ENCODE results near the gene ADAMTS17. TPM values are rescaled to one million over a fixed set of nuclear protein-coding genes. Genes with fewer than 3 reads are reported as not detected.

ADAMTS17 gene
- total RNA-seq, 1 donor from 2014 or later, result 1.5 TPM

GRCh38 chr15:100306098-100306497, 35.7 kb downstream of the ADAMTS17 start:
- Mint-ChIP-seq H3K9me3 (ENCODE audit: unreplicated experiment) (peaks cover 14% of the 10 kb centered on the region), H3K27me3 (ENCODE audit: unreplicated experiment) (no peaks in the 10 kb centered on the region), H3K4me3 (ENCODE audit: unreplicated experiment) (no peak overlapping the region), H3K36me3 (ENCODE audit: unreplicated experiment) (no peaks in the 10 kb centered on the region), H3K4me1 (ENCODE audit: unreplicated experiment) (no peaks in the 10 kb centered on the region), H3K27ac (ENCODE audit: unreplicated experiment) (no peak overlapping the region)
- no peak for TF ChIP-seq CTCF (IDR thresholded peaks at IDR 0.05)
- DNase-seq (ENCODE audit: extremely low spot score, unreplicated experiment), result peak; percentile 51

GRCh38 chr15:100301910-100302431, 39.8 kb downstream of the ADAMTS17 start:
- no peaks in the 10 kb centered on the region for H3K36me3 Mint-ChIP-seq (ENCODE audit: unreplicated experiment)
- no peak overlapping the region for H3K27ac Mint-ChIP-seq (ENCODE audit: unreplicated experiment)
- H3K9me3 Mint-ChIP-seq (ENCODE audit: unreplicated experiment), result peaks cover 24% of the 10 kb centered on the region
- TF ChIP-seq CTCF (IDR thresholded peaks at IDR 0.05), result no peak
- no peak for DNase-seq (ENCODE audit: extremely low spot score, unreplicated experiment)
- H3K4me3 Mint-ChIP-seq (ENCODE audit: unreplicated experiment), result no peak overlapping the region
- no peaks in the 10 kb centered on the region for H3K4me1 Mint-ChIP-seq (ENCODE audit: unreplicated experiment)
- H3K27me3 Mint-ChIP-seq (ENCODE audit: unreplicated experiment), result no peaks in the 10 kb centered on the region

GRCh38 chr15:100298257-100298656, 43.5 kb downstream of the ADAMTS17 start:
- no peaks in the 10 kb centered on the region for H3K4me1 Mint-ChIP-seq (ENCODE audit: unreplicated experiment)
- no peak for TF ChIP-seq CTCF (IDR thresholded peaks at IDR 0.05)
- no peak overlapping the region for H3K4me3 Mint-ChIP-seq (ENCODE audit: unreplicated experiment)
- no peak for DNase-seq (ENCODE audit: extremely low spot score, unreplicated experiment)
- H3K27me3 Mint-ChIP-seq (ENCODE audit: unreplicated experiment), result no peaks in the 10 kb centered on the region
- H3K9me3 Mint-ChIP-seq (ENCODE audit: unreplicated experiment), result peaks cover 33% of the 10 kb centered on the region
- no peaks in the 10 kb centered on the region for H3K36me3 Mint-ChIP-seq (ENCODE audit: unreplicated experiment)
- H3K27ac Mint-ChIP-seq (ENCODE audit: unreplicated experiment), result no peak overlapping the region

GRCh38 chr15:100297812-100298211, 44.0 kb downstream of the ADAMTS17 start:
- H3K9me3 Mint-ChIP-seq (ENCODE audit: unreplicated experiment), result peaks cover 33% of the 10 kb centered on the region
- no peak overlapping the region for H3K27ac Mint-ChIP-seq (ENCODE audit: unreplicated experiment)
- DNase-seq (ENCODE audit: extremely low spot score, unreplicated experiment), result peak; percentile 56
- H3K4me3 Mint-ChIP-seq (ENCODE audit: unreplicated experiment), result no peak overlapping the region
- no peaks in the 10 kb centered on the region for H3K27me3 Mint-ChIP-seq (ENCODE audit: unreplicated experiment)
- TF ChIP-seq CTCF (IDR thresholded peaks at IDR 0.05), result no peak
- no peaks in the 10 kb centered on the region for H3K4me1 Mint-ChIP-seq (ENCODE audit: unreplicated experiment)
- H3K36me3 Mint-ChIP-seq (ENCODE audit: unreplicated experiment), result no peaks in the 10 kb centered on the region

GRCh38 chr15:100295939-100296565, 45.7 kb downstream of the ADAMTS17 start:
- Mint-ChIP-seq H3K36me3 (ENCODE audit: unreplicated experiment) (no peaks in the 10 kb centered on the region), H3K27me3 (ENCODE audit: unreplicated experiment) (no peaks in the 10 kb centered on the region), H3K4me3 (ENCODE audit: unreplicated experiment) (no peak overlapping the region), H3K4me1 (ENCODE audit: unreplicated experiment) (no peaks in the 10 kb centered on the region), H3K27ac (ENCODE audit: unreplicated experiment) (no peak overlapping the region), H3K9me3 (ENCODE audit: unreplicated experiment) (peaks cover 24% of the 10 kb centered on the region)
- TF ChIP-seq CTCF (IDR thresholded peaks at IDR 0.05), result no peak
- no peak for DNase-seq (ENCODE audit: extremely low spot score, unreplicated experiment)

Data from osteocyte (in vitro differentiated cells).